Measurements from ENCODE around the gene RBM43.

The RBM43 gene

DNA sequence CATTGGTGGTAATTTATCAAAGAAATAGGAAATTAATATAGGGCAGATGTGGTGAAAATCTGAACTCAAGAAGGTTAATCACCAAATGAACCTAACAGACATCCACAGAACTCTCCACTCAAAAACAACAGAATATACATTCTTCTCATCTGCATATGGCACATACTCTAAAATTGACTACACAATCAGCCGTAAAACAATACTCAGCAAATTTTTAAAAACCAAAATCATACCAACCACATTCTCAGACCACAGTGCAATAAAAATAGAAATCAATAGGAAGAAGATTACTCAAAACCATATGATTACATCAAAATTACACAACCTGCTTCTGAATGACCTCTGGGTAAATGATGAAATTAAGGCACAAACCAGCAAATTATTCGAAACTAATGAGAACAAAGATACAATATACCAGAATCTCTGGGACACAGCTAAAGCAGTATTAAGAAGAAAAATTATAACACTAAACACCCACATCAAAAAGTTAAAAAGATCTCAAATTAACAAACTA lies 31.0 kb downstream of the RBM43 start:
- H3K9me3 Mint-ChIP-seq, result no peaks in the 10 kb centered on the region
- peaks cover 16% of the 10 kb centered on the region for H3K4me1 Mint-ChIP-seq (ENCODE audit: low read depth)
- no peak overlapping the region for H3K27ac Mint-ChIP-seq
- no peak overlapping the region for H3K4me3 Mint-ChIP-seq
- intact Hi-C loops (cut with micrococcal nuclease), result no loop called here
- no peaks in the 10 kb centered on the region for H3K36me3 Mint-ChIP-seq (ENCODE audit: low read depth)
- H3K27me3 Mint-ChIP-seq, result peaks cover 2% of the 10 kb centered on the region

DNA sequence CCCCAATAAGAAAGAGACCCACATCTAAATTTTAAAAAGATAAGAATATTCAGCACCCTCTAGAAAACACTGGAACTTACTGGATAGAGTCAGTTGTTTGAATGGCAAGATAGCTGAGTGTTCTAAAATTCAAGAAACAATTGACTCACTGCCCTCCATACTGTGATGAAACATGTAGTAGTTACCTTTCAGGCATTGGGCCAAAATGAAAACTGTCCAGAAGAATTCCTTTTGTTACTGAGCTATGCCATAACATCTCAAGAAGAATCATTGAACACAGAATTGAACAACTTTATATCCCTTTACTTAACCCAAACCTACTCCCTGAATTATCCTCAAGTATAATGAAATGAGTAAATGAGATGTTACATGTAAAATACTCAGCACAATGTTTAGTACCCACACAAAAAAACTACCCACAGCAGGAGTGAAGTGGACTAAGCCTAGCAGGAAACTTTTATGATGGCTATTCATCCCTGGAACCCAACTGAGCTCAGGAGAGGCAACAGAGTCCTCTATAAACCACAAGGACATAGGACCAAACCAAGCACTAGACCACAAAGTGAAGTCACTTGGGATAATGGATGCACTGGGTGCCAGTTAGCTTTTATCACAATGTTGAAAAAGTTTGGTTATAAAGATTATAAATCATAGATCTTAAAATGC lies 32.7 kb downstream of the RBM43 start:
- no peak overlapping the region for H3K27ac Mint-ChIP-seq
- H3K36me3 Mint-ChIP-seq (ENCODE audit: low read depth), result no peaks in the 10 kb centered on the region
- peaks cover 16% of the 10 kb centered on the region for H3K4me1 Mint-ChIP-seq (ENCODE audit: low read depth)
- no peaks in the 10 kb centered on the region for H3K9me3 Mint-ChIP-seq
- H3K4me3 Mint-ChIP-seq, result no peak overlapping the region
- intact Hi-C loops (cut with micrococcal nuclease), result no loop called here
- H3K27me3 Mint-ChIP-seq, result peaks cover 2% of the 10 kb centered on the region

- Mint-ChIP-seq H3K27ac (no peak overlapping the region), H3K9me3 (no peaks in the 10 kb centered on the region), H3K36me3 (ENCODE audit: low read depth) (no peaks in the 10 kb centered on the region), H3K27me3 (no peaks in the 10 kb centered on the region), H3K4me1 (ENCODE audit: low read depth) (no peaks in the 10 kb centered on the region), H3K4me3 (no peak overlapping the region)
- intact Hi-C loops (cut with micrococcal nuclease), result no loop called here
Measured at GRCh38 chr2:151217343-151217742, 44.3 kb downstream of the RBM43 start.

- intact Hi-C loops (cut with micrococcal nuclease), result no loop called here
- Mint-ChIP-seq H3K4me1 (ENCODE audit: low read depth) (no peaks in the 10 kb centered on the region), H3K27me3 (no peaks in the 10 kb centered on the region), H3K36me3 (ENCODE audit: low read depth) (no peaks in the 10 kb centered on the region), H3K27ac (no peak overlapping the region), H3K4me3 (no peak overlapping the region), H3K9me3 (no peaks in the 10 kb centered on the region)
Measured at GRCh38 chr2:151207100-151207499, 54.6 kb downstream of the RBM43 start.

GRCh38 chr2:151206446-151206968 lies 55.2 kb downstream of the RBM43 start:
- Mint-ChIP-seq H3K27ac (no peak overlapping the region), H3K36me3 (ENCODE audit: low read depth) (no peaks in the 10 kb centered on the region), H3K4me3 (no peak overlapping the region), H3K4me1 (ENCODE audit: low read depth) (no peaks in the 10 kb centered on the region), H3K27me3 (no peaks in the 10 kb centered on the region), H3K9me3 (no peaks in the 10 kb centered on the region)
- intact Hi-C loops (cut with micrococcal nuclease), result no loop called here

GRCh38 chr2:151205571-151205970 lies 56.1 kb downstream of the RBM43 start:
- Mint-ChIP-seq H3K4me3 (no peak overlapping the region), H3K36me3 (ENCODE audit: low read depth) (no peaks in the 10 kb centered on the region), H3K9me3 (no peaks in the 10 kb centered on the region), H3K4me1 (ENCODE audit: low read depth) (no peaks in the 10 kb centered on the region), H3K27ac (no peak overlapping the region), H3K27me3 (no peaks in the 10 kb centered on the region)
- intact Hi-C loops (cut with micrococcal nuclease), result no loop called here

- no peaks in the 10 kb centered on the region for H3K36me3 Mint-ChIP-seq (ENCODE audit: low read depth)
- no peaks in the 10 kb centered on the region for H3K9me3 Mint-ChIP-seq
- no peak overlapping the region for H3K27ac Mint-ChIP-seq
- H3K4me1 Mint-ChIP-seq (ENCODE audit: low read depth), result no peaks in the 10 kb centered on the region
- no peak overlapping the region for H3K4me3 Mint-ChIP-seq
- intact Hi-C loops (cut with micrococcal nuclease), result no loop called here
- no peaks in the 10 kb centered on the region for H3K27me3 Mint-ChIP-seq
Measured at GRCh38 chr2:151204756-151205155, 56.9 kb downstream of the RBM43 start.

- intact Hi-C loops (cut with micrococcal nuclease), result no loop called here
- no peak overlapping the region for H3K4me3 Mint-ChIP-seq
- no peaks in the 10 kb centered on the region for H3K9me3 Mint-ChIP-seq
- no peaks in the 10 kb centered on the region for H3K27me3 Mint-ChIP-seq
- H3K36me3 Mint-ChIP-seq (ENCODE audit: low read depth), result no peaks in the 10 kb centered on the region
- H3K27ac Mint-ChIP-seq, result no peak overlapping the region
- peaks cover 6% of the 10 kb centered on the region for H3K4me1 Mint-ChIP-seq (ENCODE audit: low read depth)
Measured at GRCh38 chr2:151200844-151201243, 60.8 kb downstream of the RBM43 start.

- Mint-ChIP-seq H3K9me3 (no peaks in the 10 kb centered on the region), H3K4me1 (ENCODE audit: low read depth) (peaks cover 6% of the 10 kb centered on the region), H3K27me3 (no peaks in the 10 kb centered on the region), H3K36me3 (ENCODE audit: low read depth) (no peaks in the 10 kb centered on the region), H3K27ac (no peak overlapping the region), H3K4me3 (no peak overlapping the region)
- intact Hi-C loops (cut with micrococcal nuclease), result no loop called here
Measured at GRCh38 chr2:151200277-151200676, 61.4 kb downstream of the RBM43 start.

- intact Hi-C loops (cut with micrococcal nuclease), result no loop called here
- peaks cover 6% of the 10 kb centered on the region for H3K4me1 Mint-ChIP-seq (ENCODE audit: low read depth)
- no peaks in the 10 kb centered on the region for H3K36me3 Mint-ChIP-seq (ENCODE audit: low read depth)
- no peak overlapping the region for H3K4me3 Mint-ChIP-seq
- H3K27me3 Mint-ChIP-seq, result no peaks in the 10 kb centered on the region
- H3K27ac Mint-ChIP-seq, result no peak overlapping the region
- H3K9me3 Mint-ChIP-seq, result no peaks in the 10 kb centered on the region
Measured at GRCh38 chr2:151198645-151199044, 63.0 kb downstream of the RBM43 start.
